A673 (cell line): Measurements from ENCODE around the gene RASSF4.

Experiments used
- CTCF ChIP-seq: fragments of 300-800, 200-600 bp; sonication (generic); conservative IDR thresholded peaks from 2 replicates; pipeline ENCODE4 v1.5.1; 2017; ENCODE audit warnings: low read depth, mild to moderate bottlenecking, antibody characterized with exemption, low read length, moderate library complexity, mixed read lengths
- EZH2 ChIP-seq: fragments of 200-600 bp; sonication (generic); IDR thresholded peaks from 2 replicates; pipeline ENCODE4 v1.6.1; 2017; ENCODE audit warnings: borderline replicate concordance, low read depth, mild to moderate bottlenecking, mixed read lengths, antibody characterized with exemption, low read length; ENCODE audit not compliant: poor library complexity, severe bottlenecking

- TF ChIP-seq CTCF, result no peak
- TF ChIP-seq EZH2, result no peak
Measured at GRCh38 chr10:44968500-44969400, 9.1 kb downstream of the RASSF4 start.
